Panc1 (cell line): ENCODE measurements around the gene METTL5. TPM values are rescaled to one million over a fixed set of nuclear protein-coding genes. Genes with fewer than 3 reads are reported as not detected.

Experiments used
- ATAC-seq: fragments of 200-7000 bp; cut with Tn5 transposase; 2 replicates; pipeline ENCODE4 v1.9.1; 2020; ENCODE audit warnings: mild to moderate bottlenecking, moderate library complexity
- BruUV-seq: library from RNA; stranded (reverse); fragments of 400-500 nt; replicated peaks from 2 replicates; lab custom pipeline; 2021; lab: Mats Ljungman, UMichigan
- CTCF ChIA-PET: fragments of 300-600 bp; sonication (Branson Sonifier 250); formaldehyde crosslinking; loops from one replicate; lab custom pipeline; 2022; ENCODE audit warnings: antibody characterized with exemption; lab: Charles Lee
- POLR2A ChIA-PET: fragments of 300-600 bp; sonication (Branson Sonifier 250); formaldehyde crosslinking; loops from one replicate; lab custom pipeline; 2022; ENCODE audit warnings: antibody characterized with exemption; lab: Charles Lee
- DNase-seq: peaks from one replicate; pipeline ENCODE4 v3.0.0-alpha.2; 2010; ENCODE audit warnings: low read depth, low spot score
- H3K27ac ChIP-seq: 2 replicates; pipeline ENCODE4 v1.5.1; 2011; ENCODE audit warnings: mild to moderate bottlenecking, low read length, inconsistent platforms
- H3K27me3 ChIP-seq: fragments of 200-500 bp; sonication (Bioruptor generic); 2 replicates; pipeline ENCODE4 v1.6.0; 2014; ENCODE audit warnings: low read length, inconsistent platforms; ENCODE audit not compliant: control insufficient read depth, insufficient read depth
- H3K36me3 ChIP-seq: fragments of 200-500 bp; sonication (Bioruptor generic); 2 replicates; pipeline ENCODE4 v1.5.1; 2014; ENCODE audit warnings: inconsistent platforms, mild to moderate bottlenecking, low read length, moderate library complexity; ENCODE audit not compliant: control insufficient read depth, insufficient read depth
- H3K4me1 ChIP-seq: 2 replicates; pipeline ENCODE4 v1.5.1; 2011; ENCODE audit warnings: inconsistent platforms, mild to moderate bottlenecking, low read length, moderate library complexity; ENCODE audit not compliant: control insufficient read depth, insufficient read depth
- H3K4me3 ChIP-seq, 2 experiments: 2 replicates each; pipeline ENCODE4 v1.5.1; 2011 to 2012; ENCODE audit warnings: low read depth in 2 of 2, low read length in 2 of 2, mild to moderate bottlenecking in 2 of 2, inconsistent platforms in 1 of 2, moderate library complexity in 1 of 2
- H3K9me3 ChIP-seq: fragments of 200-500 bp; sonication (Bioruptor generic); 2 replicates; pipeline ENCODE4 v1.5.1; 2014; ENCODE audit warnings: low read depth, mild to moderate bottlenecking, inconsistent platforms, low read length, moderate library complexity; ENCODE audit not compliant: control insufficient read depth, insufficient read depth
- POLR2AphosphoS5 ChIP-seq: IDR thresholded peaks from 2 replicates; pipeline ENCODE4 v1.6.1; 2012; ENCODE audit warnings: mild to moderate bottlenecking, low read depth, low read length, moderate library complexity
- SIN3A ChIP-seq: IDR thresholded peaks from 2 replicates; pipeline ENCODE4 v1.6.1; 2012; ENCODE audit warnings: low read depth, mild to moderate bottlenecking, low read length, moderate library complexity, borderline replicate concordance; ENCODE audit not compliant: insufficient read depth
- TCF7L2 ChIP-seq: IDR thresholded peaks from 2 replicates; pipeline ENCODE4 v1.6.1; 2011; ENCODE audit warnings: mild to moderate bottlenecking, low read depth, low read length, inconsistent platforms
- in situ Hi-C: cut with HindIII; loops from 2 replicates; pipeline ENCODE4 v1.10.0; 2016; ENCODE audit warnings: low sequenced_read_pairs, low pct_unique_long_range_greater_than_20kb
- intact Hi-C: fragments of 100-400 bp; cut with micrococcal nuclease; formaldehyde crosslinking; loops from one replicate; pipeline ENCODE4 v1.10.0; 2022; ENCODE audit not compliant: unreplicated experiment
- total RNA-seq: library from RNA; stranded (reverse); gene quantifications from one replicate; pipeline ENCODE4 v1.2.1, GENCODE V29; 2021; ENCODE audit not compliant: unreplicated experiment
- TF ChIP-seq, protein P1 (sequence below): fragments of 450-650 bp; IDR thresholded peaks from 2 replicates; pipeline ENCODE4 v1.5.1; 2017; ENCODE audit warnings: mild to moderate bottlenecking
- TF ChIP-seq, protein P2 (sequence below), 2 experiments: IDR thresholded peaks; 2 replicates each; pipeline ENCODE4 v1.6.1; 2011 to 2012; ENCODE audit warnings: low read depth in 2 of 2, control low read depth in 1 of 2, low read length in 1 of 2, mild to moderate bottlenecking in 1 of 2, moderate library complexity in 1 of 2; ENCODE audit not compliant: insufficient read depth in 1 of 2

The METTL5 gene
- total RNA-seq, 1 experiment from 2014 or later = 81.4 TPM

DNA sequence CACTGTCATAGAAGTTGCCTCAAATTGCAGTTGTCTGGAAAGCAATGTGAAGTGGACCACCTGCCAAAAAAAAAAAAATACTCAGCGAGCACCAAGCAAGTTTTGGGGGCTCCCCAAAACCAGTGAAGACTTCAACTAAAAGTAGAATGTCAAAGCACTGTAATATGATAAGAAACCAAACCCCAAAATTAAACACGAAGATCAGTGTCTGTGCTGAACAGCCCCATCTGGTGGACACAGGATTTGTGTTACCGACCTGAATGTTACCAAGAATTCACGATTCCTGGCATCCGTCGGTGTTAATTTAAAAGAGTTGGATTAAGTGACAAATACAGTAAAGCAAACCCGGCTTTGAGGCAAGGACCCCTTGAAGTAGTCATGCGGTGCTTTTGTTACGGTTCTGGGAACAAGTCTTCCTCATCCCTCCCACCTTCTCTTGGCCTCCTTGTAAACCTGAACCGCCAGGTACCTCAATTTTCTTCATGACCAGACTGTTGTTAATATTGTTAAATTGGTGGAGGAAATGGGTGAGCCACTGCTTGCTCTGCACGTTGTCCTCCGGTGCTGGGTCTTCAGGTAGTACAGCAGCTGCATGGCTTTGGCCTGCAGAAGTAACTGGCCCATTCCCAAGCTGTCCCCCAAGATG is 57.3 kb downstream of the METTL5 start:
- Histone ChIP-seq H3K36me3 (no peaks in the 10 kb centered on the region), H3K4me3 (no peak overlapping the region), H3K27ac (no peak overlapping the region), H3K4me1 (no peaks in the 10 kb centered on the region), H3K27me3 (no peaks in the 10 kb centered on the region; the same call in 1 of the 2 replicates), H3K9me3 (no peaks in the 10 kb centered on the region)
- no TSS peak for BruUV-seq
- intact Hi-C loops (no loop called here), in situ Hi-C loops (no loop called here)
- ATAC-seq (peak; percentile 75; the same call in 1 of the 2 replicates), DNase-seq (peak; percentile 35)
- ChIA-PET POLR2A (no interaction called here), CTCF (no interaction called here)
- TF ChIP-seq POLR2AphosphoS5 = no peak
- TF ChIP-seq, protein P1, sequence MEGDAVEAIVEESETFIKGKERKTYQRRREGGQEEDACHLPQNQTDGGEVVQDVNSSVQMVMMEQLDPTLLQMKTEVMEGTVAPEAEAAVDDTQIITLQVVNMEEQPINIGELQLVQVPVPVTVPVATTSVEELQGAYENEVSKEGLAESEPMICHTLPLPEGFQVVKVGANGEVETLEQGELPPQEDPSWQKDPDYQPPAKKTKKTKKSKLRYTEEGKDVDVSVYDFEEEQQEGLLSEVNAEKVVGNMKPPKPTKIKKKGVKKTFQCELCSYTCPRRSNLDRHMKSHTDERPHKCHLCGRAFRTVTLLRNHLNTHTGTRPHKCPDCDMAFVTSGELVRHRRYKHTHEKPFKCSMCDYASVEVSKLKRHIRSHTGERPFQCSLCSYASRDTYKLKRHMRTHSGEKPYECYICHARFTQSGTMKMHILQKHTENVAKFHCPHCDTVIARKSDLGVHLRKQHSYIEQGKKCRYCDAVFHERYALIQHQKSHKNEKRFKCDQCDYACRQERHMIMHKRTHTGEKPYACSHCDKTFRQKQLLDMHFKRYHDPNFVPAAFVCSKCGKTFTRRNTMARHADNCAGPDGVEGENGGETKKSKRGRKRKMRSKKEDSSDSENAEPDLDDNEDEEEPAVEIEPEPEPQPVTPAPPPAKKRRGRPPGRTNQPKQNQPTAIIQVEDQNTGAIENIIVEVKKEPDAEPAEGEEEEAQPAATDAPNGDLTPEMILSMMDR = peak; percentile 86

DNA sequence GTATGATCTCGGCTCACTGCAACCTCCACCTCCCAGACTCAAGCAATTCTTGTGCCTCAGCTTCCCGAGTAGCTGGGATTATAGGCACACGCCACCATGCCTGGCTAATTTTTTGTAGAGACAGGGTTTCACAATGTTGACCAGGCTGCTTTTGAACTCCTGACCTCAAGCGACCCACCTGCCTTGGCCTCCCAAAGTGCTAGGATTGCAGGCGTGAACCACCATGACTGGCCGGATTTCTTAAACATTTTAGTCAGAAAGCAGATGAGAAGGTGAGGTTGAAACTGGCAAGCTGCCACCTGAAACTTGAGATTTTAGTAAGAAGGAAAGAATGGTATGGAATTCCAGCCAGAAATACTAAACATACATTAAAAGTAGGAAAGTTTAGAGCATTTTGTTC is 59.2 kb downstream of the METTL5 start:
- Histone ChIP-seq H3K36me3 (no peaks in the 10 kb centered on the region), H3K9me3 (no peaks in the 10 kb centered on the region), H3K4me1 (no peaks in the 10 kb centered on the region), H3K4me3 (no peak overlapping the region), H3K27ac (no peak overlapping the region), H3K27me3 (no peaks in the 10 kb centered on the region; the same call in 1 of the 2 replicates)
- in situ Hi-C loops = no loop called here
- CTCF ChIA-PET = no interaction called here
- no TSS peak for BruUV-seq
- TF ChIP-seq POLR2AphosphoS5 (no peak), SIN3A (no peak), TCF7L2 (no peak)
- TF ChIP-seq, protein P1 = no peak
- TF ChIP-seq, protein P2, sequence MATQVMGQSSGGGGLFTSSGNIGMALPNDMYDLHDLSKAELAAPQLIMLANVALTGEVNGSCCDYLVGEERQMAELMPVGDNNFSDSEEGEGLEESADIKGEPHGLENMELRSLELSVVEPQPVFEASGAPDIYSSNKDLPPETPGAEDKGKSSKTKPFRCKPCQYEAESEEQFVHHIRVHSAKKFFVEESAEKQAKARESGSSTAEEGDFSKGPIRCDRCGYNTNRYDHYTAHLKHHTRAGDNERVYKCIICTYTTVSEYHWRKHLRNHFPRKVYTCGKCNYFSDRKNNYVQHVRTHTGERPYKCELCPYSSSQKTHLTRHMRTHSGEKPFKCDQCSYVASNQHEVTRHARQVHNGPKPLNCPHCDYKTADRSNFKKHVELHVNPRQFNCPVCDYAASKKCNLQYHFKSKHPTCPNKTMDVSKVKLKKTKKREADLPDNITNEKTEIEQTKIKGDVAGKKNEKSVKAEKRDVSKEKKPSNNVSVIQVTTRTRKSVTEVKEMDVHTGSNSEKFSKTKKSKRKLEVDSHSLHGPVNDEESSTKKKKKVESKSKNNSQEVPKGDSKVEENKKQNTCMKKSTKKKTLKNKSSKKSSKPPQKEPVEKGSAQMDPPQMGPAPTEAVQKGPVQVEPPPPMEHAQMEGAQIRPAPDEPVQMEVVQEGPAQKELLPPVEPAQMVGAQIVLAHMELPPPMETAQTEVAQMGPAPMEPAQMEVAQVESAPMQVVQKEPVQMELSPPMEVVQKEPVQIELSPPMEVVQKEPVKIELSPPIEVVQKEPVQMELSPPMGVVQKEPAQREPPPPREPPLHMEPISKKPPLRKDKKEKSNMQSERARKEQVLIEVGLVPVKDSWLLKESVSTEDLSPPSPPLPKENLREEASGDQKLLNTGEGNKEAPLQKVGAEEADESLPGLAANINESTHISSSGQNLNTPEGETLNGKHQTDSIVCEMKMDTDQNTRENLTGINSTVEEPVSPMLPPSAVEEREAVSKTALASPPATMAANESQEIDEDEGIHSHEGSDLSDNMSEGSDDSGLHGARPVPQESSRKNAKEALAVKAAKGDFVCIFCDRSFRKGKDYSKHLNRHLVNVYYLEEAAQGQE (IDR thresholded peaks at IDR 0.05; ENCODE audit: insufficient read depth in 1 of 2, low read depth in 2 of 2, low read length in 1 of 2) = no peak
- no peak for DNase-seq
- POLR2A ChIA-PET = no interaction called here
- intact Hi-C loops = no loop called here
- ATAC-seq = no peak
